HG03064 (cell line): ENCODE data around the gene ZNF516.
A peak's percentile ranks its signal among the peaks of the same experiment; 100 is the strongest.

Experiments
- ATAC-seq: cut with Tn5 transposase; IDR thresholded peaks from one replicate; pipeline ENCODE4 v1.9.1; 2021; ENCODE audit warnings: low read depth; ENCODE audit not compliant: unreplicated experiment

The ZNF516 gene

GRCh38 chr18:76371301-76372203 lies 123.5 kb downstream of the ZNF516 start:
- no peak for ATAC-seq

- no peak for ATAC-seq
These were observed 124.4 kb downstream of the ZNF516 start for GRCh38 chr18:76370686-76371085.

GRCh38 chr18:76370201-76370600 lies 124.8 kb downstream of the ZNF516 start:
- ATAC-seq: no peak

GRCh38 chr18:76369791-76370190 lies 125.3 kb downstream of the ZNF516 start:
- ATAC-seq: no peak

DNA sequence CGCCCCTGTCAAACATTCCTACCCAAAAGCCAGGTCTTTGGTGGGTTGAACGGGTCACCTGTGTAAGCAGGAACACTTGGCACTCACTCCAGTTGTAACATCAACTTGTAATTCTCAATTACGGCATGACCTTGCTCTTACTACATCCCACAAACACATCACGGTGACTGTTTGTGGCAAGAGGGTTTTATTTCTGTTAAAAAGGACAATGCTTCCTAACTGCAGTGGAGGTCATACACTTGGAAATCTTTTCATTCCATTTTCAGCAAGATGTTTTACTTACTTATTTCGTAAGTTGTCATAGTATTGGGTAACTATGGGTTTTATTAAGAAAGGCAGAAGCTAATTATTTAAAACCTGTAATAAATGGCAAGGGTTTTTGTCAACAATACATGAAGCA lies 126.1 kb downstream of the ZNF516 start:
- no peak for ATAC-seq

- ATAC-seq: no peak
These were observed 126.8 kb downstream of the ZNF516 start for GRCh38 chr18:76368271-76368670.

GRCh38 chr18:76367168-76368125 lies 127.6 kb downstream of the ZNF516 start:
- no peak for ATAC-seq

- no peak for ATAC-seq
These were observed 129.5 kb downstream of the ZNF516 start for GRCh38 chr18:76365561-76365960.

GRCh38 chr18:76364282-76365259 lies 130.5 kb downstream of the ZNF516 start:
- peak; percentile 93 for ATAC-seq

GRCh38 chr18:76363436-76364120 lies 131.5 kb downstream of the ZNF516 start:
- ATAC-seq: no peak

DNA sequence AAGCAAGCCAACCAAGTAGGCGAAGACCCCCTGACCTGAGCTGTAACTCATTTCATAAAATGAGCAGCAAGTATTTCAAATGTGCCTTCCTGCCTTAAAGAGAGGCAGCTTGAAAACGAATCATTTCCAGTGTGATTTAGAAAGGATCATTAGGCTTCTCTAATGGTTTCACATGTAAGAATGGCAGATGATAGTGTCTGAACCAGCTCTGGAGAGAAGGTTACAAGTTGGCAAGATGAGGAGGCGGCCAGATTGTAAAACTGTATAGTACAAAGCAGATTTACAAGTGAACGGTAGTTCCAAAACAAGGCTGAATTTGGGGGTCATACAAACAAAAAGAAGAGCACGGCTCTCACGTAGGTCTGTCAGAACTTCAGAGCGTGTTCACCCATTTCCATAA lies 132.4 kb downstream of the ZNF516 start:
- no peak for ATAC-seq

DNA sequence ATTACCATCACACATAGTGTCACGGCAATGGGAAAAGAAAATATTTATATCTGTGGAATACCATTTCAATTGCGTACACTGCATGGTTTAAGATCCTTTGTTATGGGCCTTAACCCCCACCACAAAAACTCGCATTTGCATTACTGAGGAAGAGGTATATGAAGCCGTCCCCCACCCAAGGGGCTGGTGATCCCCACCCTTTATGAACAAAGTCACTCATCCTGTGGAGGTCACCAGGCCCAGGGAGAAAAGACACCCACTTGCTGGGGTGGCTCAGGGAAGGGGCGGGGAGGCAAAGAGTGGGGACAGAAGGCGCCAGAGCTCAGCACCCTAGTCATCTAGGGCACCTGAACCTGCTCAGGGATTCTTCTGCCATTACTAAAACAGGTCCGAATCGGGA lies 133.8 kb downstream of the ZNF516 start:
- ATAC-seq: no peak

DNA sequence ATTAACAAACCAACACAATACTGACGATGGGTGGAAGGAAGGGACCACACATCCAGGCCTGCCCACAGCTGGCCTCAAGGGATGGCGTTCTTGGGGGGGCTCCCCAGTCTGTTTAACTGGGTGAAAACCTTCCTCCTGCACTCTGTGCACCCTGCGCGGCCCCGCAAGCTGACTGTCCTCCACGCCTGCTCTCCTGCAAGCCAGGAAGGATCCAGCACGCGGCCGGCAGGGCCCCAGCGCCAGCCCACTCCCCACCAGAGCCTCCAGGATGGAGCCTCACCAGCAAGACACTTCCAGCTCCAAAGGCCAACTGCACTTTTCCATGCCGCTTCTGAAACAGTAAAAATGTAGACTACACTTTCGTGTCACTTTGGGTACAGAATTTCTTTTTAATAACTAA lies 135.1 kb downstream of the ZNF516 start:
- ATAC-seq: no peak

DNA sequence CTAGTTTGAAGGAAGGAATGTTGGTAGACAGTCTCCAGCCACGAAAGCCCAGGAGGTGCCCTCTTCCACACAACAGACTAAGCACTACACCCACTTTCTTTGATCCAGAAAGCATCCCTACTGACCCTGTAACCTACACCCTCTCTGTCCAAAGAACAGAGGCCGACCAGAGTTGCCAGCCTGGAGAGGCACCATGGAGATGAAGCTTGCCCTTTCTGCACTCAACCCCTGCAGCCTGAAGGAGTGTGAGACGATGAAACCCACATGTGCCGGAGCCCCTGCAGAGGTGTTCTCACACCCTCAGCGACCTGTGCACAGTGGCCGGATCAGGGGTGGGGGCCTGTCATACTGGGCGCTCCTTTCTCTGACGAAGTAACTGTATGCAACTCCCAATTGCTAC lies 136.3 kb downstream of the ZNF516 start:
- no peak for ATAC-seq

DNA sequence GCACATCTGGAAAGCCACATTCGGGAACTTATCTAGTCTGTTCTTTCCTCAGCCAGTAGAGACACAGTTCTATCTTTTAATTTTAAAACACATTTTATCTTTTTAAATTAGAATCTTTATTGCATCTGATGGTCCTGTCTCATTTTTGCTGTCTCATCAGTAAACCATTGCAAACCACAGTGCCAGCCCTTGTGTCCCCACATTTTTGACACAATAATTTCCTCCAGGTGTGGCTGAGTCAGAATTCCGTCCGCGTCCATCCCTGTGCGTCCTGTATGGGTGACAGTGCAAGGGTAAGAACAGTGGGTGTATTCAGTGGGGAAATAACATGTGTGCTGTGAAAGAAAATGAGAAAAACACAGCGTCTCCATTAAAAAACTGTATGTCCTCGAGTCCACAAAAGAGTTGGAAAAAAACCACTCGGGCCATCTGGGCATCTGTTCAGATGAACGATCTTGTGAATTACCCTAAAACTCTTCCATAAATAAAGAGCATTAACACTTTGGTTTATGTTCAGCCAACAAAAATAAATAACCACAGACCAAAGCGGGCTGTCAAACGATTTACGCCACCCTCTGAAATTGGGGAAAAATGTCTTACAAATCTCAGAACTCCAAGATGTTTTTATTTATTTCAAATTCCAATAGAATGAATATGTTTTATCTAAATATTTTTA lies 137.3 kb downstream of the ZNF516 start:
- ATAC-seq: no peak

DNA sequence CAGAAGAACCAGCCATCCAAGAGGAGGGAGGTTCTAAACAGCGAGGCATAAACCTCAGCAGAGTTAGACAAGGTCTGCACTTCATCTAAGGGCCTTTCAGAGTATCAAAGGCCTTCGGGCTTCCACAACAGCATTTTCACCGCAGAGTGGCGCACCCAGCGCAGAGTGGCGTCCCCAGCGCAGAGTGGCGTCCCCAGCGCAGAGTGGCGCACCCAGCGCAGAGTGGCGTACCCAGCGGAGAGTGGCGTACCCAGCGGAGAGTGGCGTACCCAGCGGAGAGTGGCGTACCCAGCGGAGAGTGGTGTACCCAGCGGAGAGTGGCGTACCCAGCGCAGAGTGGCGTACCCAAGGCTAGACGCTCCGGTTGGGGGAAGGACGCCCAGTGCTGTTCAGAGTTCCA lies 137.9 kb downstream of the ZNF516 start:
- ATAC-seq: no peak

DNA sequence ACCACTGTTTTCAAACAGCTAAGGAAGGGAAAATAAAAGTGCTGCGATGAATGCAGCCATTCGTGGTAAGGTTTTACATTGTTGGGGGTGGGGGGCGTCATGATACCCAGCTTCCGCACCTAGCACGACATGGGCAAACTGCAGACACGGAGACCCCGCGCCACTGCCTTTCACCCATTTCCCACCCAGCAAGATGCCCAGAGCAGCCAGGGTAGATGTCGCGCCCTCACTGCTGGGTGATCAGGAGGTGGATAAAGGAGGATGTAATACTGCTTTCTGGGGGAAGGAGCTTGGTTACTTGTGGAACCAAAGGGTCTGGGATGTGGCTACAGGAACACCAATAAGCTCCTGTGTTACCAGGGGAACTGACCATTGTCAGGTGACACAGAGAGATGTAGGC lies 138.4 kb downstream of the ZNF516 start:
- no peak for ATAC-seq

DNA sequence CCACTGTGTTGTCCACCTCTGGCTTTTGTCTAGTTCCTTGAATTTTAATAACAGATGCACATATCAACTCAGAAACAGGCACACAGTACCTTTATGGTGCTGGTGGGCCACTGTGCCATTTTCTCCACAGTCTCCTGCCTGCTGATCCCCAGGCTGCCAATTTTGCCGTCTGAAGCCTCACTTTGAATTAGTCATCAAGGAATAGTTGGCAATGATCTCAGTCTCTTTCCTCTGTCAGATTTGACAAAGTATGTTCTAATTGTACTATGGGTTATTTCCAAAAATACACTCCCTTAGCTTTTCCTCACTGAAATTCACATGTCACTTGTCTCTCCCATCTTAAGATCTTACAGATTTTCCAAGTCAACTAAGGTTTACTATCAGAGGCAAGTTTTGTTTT lies 140.7 kb downstream of the ZNF516 start:
- ATAC-seq: no peak

DNA sequence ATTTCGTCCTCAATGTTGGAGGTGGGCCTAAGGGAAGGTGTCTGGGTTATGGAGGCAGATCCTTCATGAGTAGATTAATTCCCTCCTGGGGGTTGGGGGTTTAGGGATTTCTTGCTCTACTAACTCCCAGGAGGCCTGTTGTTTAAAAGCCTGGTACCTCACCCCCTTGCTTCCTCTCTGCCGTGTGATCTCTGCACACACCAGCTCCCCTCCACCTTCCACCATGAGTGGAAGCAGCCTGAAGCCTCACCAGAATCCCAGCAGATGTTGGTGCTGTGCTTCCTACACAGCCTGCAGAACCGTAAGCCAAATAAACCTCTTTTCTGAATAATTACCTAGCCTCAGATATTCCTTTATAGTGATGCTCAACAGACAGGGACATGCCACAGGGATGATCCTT lies 141.5 kb downstream of the ZNF516 start:
- no peak for ATAC-seq
